HG03095 (cell line): Measurements from ENCODE around the gene EIF3K.
"Not testable (repeated sequence)": the region's sequence is repeated elsewhere in the genome, so short reads cannot be mapped to it uniquely, and the experiment has no call there.

Experiments
- ATAC-seq: cut with Tn5 transposase; IDR thresholded peaks from one replicate; pipeline ENCODE4 v1.9.1; 2021; ENCODE audit warnings: moderate library complexity; ENCODE audit not compliant: unreplicated experiment

The EIF3K gene

GRCh38 chr19:38617764-38618589, 1.0 kb upstream of the EIF3K start, which contains the start of gene MAP4K1:
Gene MAP4K1 (minus strand): TSS chr19:38617953. CDS start chr19:38617895, 58 bp downstream.
- ATAC-seq, result peak; percentile 57

GRCh38 chr19:38619361-38620174, 580 bp downstream of the EIF3K start:
- ATAC-seq, result no peak

- ATAC-seq, result no peak
Observed at GRCh38 chr19:38624822-38625221, 5.8 kb downstream of the EIF3K start.

- no peak for ATAC-seq
Observed at GRCh38 chr19:38626401-38626800, 7.4 kb downstream of the EIF3K start.

- ATAC-seq, result no peak
Observed at GRCh38 chr19:38629568-38629967, 10.6 kb downstream of the EIF3K start.

GRCh38 chr19:38631301-38631700, 12.3 kb downstream of the EIF3K start:
- not testable (repeated sequence) for ATAC-seq

GRCh38 chr19:38631811-38632475, 13.0 kb downstream of the EIF3K start:
- not testable (repeated sequence) for ATAC-seq

- ATAC-seq, result no peak
Observed at GRCh38 chr19:38632476-38633213, 13.7 kb downstream of the EIF3K start.

- no peak for ATAC-seq
Observed at GRCh38 chr19:38634757-38635482, 15.9 kb downstream of the EIF3K start.

GRCh38 chr19:38635483-38636399, 16.8 kb downstream of the EIF3K start:
- ATAC-seq, result no peak

GRCh38 chr19:38638461-38638860, 19.5 kb downstream of the EIF3K start:
- ATAC-seq, result no peak

GRCh38 chr19:38639679-38640078, 20.7 kb downstream of the EIF3K start:
- no peak for ATAC-seq

GRCh38 chr19:38640368-38640767, 21.4 kb downstream of the EIF3K start:
- ATAC-seq, result no peak

GRCh38 chr19:38642176-38642575, 23.2 kb downstream of the EIF3K start:
- no peak for ATAC-seq

GRCh38 chr19:38644719-38645118, 25.7 kb downstream of the EIF3K start:
- no peak for ATAC-seq

- ATAC-seq, result peak; percentile 68
Observed at GRCh38 chr19:38647368-38647965, 28.5 kb downstream of the EIF3K start, which contains the start of gene ACTN4. Gene ACTN4 (plus strand): TSS chr19:38647649. CDS start chr19:38647746, 97 bp downstream.

- ATAC-seq, result no peak
Observed at GRCh38 chr19:38647966-38648768, 29.2 kb downstream of the EIF3K start.
